DOHH2 (cell line): Measurements from ENCODE around the gene GLIPR2.

Experiments
- H3F3A ChIP-seq: fragments of 200-600 bp; sonication (generic), shearing (Covaris generic); 2 replicates; pipeline ENCODE4 v1.6.0; 2016; ENCODE audit warnings: antibody characterized with exemption, mild to moderate bottlenecking; ENCODE audit not compliant: control insufficient read depth, insufficient read depth
- H3K27ac ChIP-seq: fragments of 200-600 bp; sonication (generic); 2 replicates; pipeline ENCODE4 v1.5.1; 2014; ENCODE audit warnings: low read depth, mild to moderate bottlenecking, low read length, moderate library complexity
- H3K27me3 ChIP-seq: fragments of 200-600 bp; sonication (generic); 2 replicates; pipeline ENCODE4 v1.6.1; 2014; ENCODE audit warnings: mild to moderate bottlenecking, low read length, mixed read lengths; ENCODE audit not compliant: control insufficient read depth
- H3K36me3 ChIP-seq: fragments of 200-600 bp; sonication (generic); 2 replicates; pipeline ENCODE4 v1.6.1; 2014; ENCODE audit warnings: mild to moderate bottlenecking, low read length, moderate library complexity, mixed read lengths; ENCODE audit not compliant: control insufficient read depth
- H3K4me1 ChIP-seq: fragments of 200-600 bp; sonication (generic); 2 replicates; pipeline ENCODE4 v1.6.1; 2014; ENCODE audit warnings: mild to moderate bottlenecking, low read length, mixed read lengths; ENCODE audit not compliant: control insufficient read depth
- H3K4me2 ChIP-seq: fragments of 200-600 bp; sonication (generic); 2 replicates; pipeline ENCODE4 v1.6.0; 2014; ENCODE audit warnings: mild to moderate bottlenecking, low read length, moderate library complexity
- H3K4me3 ChIP-seq: fragments of 200-600 bp; sonication (generic); 2 replicates; pipeline ENCODE4 v1.5.1; 2014; ENCODE audit warnings: mild to moderate bottlenecking, low read length, mixed read lengths
- H3K79me2 ChIP-seq: fragments of 200-600 bp; sonication (generic); 2 replicates; pipeline ENCODE4 v1.6.1; 2014; ENCODE audit warnings: mild to moderate bottlenecking, low read length, mixed read lengths; ENCODE audit not compliant: control insufficient read depth
- H3K9me2 ChIP-seq: fragments of 200-600 bp; sonication (generic); replicated peaks from 2 replicates; pipeline ENCODE4 v1.6.1; 2014; ENCODE audit warnings: mild to moderate bottlenecking, low read length, mixed read lengths; ENCODE audit not compliant: control insufficient read depth
- H3K9me3 ChIP-seq: fragments of 200-600 bp; sonication (generic); 2 replicates; pipeline ENCODE4 v1.6.1; 2014; ENCODE audit warnings: antibody characterized with exemption, low read length, mixed read lengths; ENCODE audit not compliant: control insufficient read depth, insufficient read depth
- H4K20me1 ChIP-seq: fragments of 200-600 bp; sonication (generic); 2 replicates; pipeline ENCODE4 v1.6.0; 2014; ENCODE audit warnings: low read depth, mild to moderate bottlenecking, antibody characterized with exemption, low read length, moderate library complexity; ENCODE audit not compliant: control insufficient read depth, insufficient read depth
- EZH2phosphoT487 ChIP-seq: fragments of 200-600 bp; sonication (generic); IDR thresholded peaks from 2 replicates; pipeline ENCODE4 v1.6.1; 2017; ENCODE audit warnings: borderline replicate concordance, mild to moderate bottlenecking, antibody characterized with exemption, low read length, moderate library complexity, mixed read lengths
- TF ChIP-seq, protein P1 (sequence below): fragments of 200-600 bp; sonication (generic); IDR thresholded peaks from one replicate; pipeline ENCODE4 v1.5.1; 2014; ENCODE audit warnings: antibody characterized with exemption, mild to moderate bottlenecking, low read depth, low read length; ENCODE audit not compliant: poor library complexity, severe bottlenecking

GLIPR2 gene

DNA sequence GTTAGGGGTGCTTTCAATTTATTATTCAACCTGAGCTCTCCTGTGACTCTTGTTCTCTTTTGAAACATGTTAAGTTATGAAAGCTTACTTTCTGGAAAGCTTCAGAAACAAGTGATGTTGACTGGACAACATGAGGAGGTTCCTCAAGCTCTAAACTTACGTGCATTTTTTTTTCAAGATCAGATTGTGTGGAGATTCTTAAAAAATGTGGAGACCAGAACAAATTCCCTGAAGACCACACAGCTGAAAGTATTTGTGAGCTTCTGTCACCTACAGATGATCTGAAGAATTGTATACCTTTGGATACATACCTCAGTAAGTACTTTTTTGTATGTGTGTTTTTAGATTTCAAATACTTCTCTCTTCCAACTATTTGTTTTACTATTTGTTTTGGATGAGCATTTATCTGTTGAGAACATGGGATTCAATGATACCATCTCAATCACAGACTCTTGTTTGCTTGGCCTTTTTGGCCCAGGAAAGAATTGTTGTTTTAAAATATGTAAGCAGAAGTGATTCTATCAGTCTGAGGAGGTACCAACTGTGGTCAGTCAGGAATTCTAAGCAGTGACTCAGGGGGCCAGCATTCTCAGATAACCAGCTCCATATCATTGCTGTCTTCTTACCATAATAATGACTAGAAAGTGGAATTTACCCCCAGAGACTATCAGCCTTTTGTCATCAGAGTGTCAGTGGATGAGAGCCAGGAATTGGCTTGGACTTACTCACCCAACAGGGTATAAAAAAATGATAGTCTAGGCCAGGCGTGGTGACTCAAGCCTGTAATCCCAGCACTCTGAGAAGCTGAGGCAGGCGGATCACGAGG, 34.4 kb upstream of the GLIPR2 start:
- no peaks in the 10 kb centered on the region for H3K79me2 ChIP-seq
- TF ChIP-seq, protein P1, sequence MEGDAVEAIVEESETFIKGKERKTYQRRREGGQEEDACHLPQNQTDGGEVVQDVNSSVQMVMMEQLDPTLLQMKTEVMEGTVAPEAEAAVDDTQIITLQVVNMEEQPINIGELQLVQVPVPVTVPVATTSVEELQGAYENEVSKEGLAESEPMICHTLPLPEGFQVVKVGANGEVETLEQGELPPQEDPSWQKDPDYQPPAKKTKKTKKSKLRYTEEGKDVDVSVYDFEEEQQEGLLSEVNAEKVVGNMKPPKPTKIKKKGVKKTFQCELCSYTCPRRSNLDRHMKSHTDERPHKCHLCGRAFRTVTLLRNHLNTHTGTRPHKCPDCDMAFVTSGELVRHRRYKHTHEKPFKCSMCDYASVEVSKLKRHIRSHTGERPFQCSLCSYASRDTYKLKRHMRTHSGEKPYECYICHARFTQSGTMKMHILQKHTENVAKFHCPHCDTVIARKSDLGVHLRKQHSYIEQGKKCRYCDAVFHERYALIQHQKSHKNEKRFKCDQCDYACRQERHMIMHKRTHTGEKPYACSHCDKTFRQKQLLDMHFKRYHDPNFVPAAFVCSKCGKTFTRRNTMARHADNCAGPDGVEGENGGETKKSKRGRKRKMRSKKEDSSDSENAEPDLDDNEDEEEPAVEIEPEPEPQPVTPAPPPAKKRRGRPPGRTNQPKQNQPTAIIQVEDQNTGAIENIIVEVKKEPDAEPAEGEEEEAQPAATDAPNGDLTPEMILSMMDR, result no peak
- no peak for TF ChIP-seq EZH2phosphoT487
- no peak overlapping the region for H3K27ac ChIP-seq
- H3K4me2 ChIP-seq, result no peak overlapping the region
- no peaks in the 10 kb centered on the region for H3F3A ChIP-seq
- H3K9me3 ChIP-seq, result no peaks in the 10 kb centered on the region
- H3K9me2 ChIP-seq, result no peaks in the 10 kb centered on the region
- H3K4me1 ChIP-seq, result no peaks in the 10 kb centered on the region
- no peak overlapping the region for H3K4me3 ChIP-seq
- H3K27me3 ChIP-seq, result peaks cover 3% of the 10 kb centered on the region; the same call in 1 of the 2 replicates
- no peaks in the 10 kb centered on the region for H4K20me1 ChIP-seq
- no peaks in the 10 kb centered on the region for H3K36me3 ChIP-seq

DNA sequence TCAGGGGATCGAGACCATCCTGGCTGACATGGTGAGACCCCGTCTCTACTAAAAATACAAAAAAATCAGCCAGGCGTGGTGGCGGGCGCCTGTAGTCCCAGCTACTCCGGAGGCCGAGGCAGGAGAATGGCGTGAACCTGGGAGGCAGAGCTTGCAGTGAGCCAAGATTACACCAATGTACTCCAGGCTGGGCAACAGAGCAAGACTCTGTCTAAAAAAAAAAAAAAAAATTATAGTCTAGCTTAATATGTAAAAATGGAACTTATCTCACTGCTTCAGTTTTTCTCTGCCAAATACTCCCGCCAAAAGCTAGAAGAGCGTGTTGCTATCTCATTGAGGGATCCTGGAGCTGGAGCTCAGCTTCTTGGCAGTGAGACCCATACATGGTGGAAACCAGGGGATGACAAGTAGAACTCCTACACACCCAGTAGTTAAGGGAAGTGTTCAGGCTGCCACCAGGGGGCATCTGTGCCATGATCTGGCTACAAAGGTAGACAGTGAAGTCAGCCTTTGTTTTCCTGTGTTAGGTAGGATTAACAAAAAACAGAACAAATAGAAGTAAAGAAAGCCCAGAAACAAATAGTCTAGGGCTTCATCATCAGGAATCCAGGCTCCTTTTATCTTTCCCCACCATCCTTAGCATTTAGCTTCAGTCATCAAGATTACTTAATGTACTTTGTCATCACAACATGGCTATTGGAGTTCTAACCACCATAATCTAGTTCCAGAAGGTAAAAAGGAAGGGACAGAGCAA, 33.6 kb upstream of the GLIPR2 start:
- H3K4me3 ChIP-seq, result no peak overlapping the region
- H3K27ac ChIP-seq, result no peak overlapping the region
- H4K20me1 ChIP-seq, result no peaks in the 10 kb centered on the region
- no peaks in the 10 kb centered on the region for H3K9me2 ChIP-seq
- no peaks in the 10 kb centered on the region; the same call in 1 of the 2 replicates for H3K27me3 ChIP-seq
- no peak overlapping the region for H3K4me2 ChIP-seq
- H3K36me3 ChIP-seq, result no peaks in the 10 kb centered on the region
- H3K79me2 ChIP-seq, result no peaks in the 10 kb centered on the region
- TF ChIP-seq, protein P1, result peak; percentile 91
- TF ChIP-seq EZH2phosphoT487, result no peak
- H3K9me3 ChIP-seq, result no peaks in the 10 kb centered on the region
- H3K4me1 ChIP-seq, result no peaks in the 10 kb centered on the region
- H3F3A ChIP-seq, result no peaks in the 10 kb centered on the region

DNA sequence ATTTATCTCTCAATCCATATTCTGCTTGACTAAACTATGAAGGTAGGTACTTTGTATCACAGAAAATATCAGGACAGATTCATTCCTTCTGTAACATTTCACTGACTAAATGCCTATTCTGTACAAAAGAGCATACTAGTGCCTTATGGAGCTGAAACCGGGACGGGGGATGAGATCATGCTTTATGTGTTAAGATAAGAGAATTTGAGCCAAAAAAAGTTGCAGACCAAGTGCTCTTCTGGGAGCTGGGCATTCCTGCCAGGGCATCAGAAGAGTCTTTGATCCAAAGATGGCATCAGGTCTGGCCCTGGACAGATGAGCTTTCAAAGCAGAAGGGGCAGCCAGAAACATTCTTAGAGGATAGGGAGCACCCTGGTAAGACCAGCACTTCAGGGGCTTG, 27.5 kb upstream of the GLIPR2 start:
- no peaks in the 10 kb centered on the region for H4K20me1 ChIP-seq
- no peaks in the 10 kb centered on the region for H3K36me3 ChIP-seq

More for the DNA sequence above, 27.5 kb upstream of the GLIPR2 start:
- Histone ChIP-seq H3K27me3 (no peaks in the 10 kb centered on the region), H3K4me2 (no peak overlapping the region), H3F3A (no peaks in the 10 kb centered on the region), H3K79me2 (no peaks in the 10 kb centered on the region), H3K9me2 (no peaks in the 10 kb centered on the region), H3K9me3 (no peaks in the 10 kb centered on the region), H3K4me3 (no peak overlapping the region), H3K4me1 (no peaks in the 10 kb centered on the region), H3K27ac (no peak overlapping the region)
- no peak for TF ChIP-seq EZH2phosphoT487
- TF ChIP-seq, protein P1, result no peak
